WI38 (cell line): ENCODE data around the gene KMT5B.

Source experiments
- H3K4me3 ChIP-seq: 2 replicates; pipeline ENCODE4 v1.5.1; 2011; ENCODE audit warnings: low read depth, mild to moderate bottlenecking, control low read depth, low read length
- TF ChIP-seq, protein P1 (sequence below): IDR thresholded peaks from 2 replicates; pipeline ENCODE4 v1.5.1; 2012; ENCODE audit warnings: low read depth, mild to moderate bottlenecking, control low read depth, low read length

KMT5B gene

DNA sequence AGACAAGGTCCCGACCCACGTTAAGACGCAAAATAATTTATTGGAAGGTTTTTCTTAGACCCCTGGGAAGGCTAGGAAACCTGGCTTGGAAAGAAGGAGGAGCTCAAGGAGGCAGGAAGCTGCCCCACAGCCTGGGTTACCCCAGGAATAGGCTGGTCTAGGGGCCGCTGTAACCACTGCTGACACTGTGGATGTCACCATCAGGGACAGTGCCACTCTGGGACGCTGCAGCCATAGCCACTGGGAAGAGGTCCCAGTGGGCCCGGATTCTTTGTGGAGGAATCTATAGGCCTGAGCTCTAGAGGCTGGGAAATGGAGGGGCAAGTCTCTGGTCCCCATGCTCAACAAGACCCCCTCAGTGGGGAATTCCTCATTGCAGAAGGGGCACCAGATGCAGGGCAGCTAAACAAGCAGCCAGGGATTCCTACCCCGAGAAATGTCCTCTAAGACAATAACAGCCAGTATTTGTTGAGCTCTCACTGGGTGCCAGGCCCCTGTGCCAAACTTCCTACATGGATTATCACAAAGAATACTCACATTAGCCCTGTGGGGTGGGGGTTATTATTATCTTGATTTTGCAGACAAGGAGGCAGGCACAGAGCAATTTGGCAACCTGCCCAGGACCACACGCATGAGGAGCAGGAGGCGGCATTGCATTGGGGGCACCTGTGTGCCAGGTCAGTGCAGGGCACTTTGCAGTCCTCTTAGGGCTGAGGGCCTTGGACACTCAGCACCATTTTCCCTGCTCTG is 72.4 kb downstream of the KMT5B start:
- TF ChIP-seq, protein P1, sequence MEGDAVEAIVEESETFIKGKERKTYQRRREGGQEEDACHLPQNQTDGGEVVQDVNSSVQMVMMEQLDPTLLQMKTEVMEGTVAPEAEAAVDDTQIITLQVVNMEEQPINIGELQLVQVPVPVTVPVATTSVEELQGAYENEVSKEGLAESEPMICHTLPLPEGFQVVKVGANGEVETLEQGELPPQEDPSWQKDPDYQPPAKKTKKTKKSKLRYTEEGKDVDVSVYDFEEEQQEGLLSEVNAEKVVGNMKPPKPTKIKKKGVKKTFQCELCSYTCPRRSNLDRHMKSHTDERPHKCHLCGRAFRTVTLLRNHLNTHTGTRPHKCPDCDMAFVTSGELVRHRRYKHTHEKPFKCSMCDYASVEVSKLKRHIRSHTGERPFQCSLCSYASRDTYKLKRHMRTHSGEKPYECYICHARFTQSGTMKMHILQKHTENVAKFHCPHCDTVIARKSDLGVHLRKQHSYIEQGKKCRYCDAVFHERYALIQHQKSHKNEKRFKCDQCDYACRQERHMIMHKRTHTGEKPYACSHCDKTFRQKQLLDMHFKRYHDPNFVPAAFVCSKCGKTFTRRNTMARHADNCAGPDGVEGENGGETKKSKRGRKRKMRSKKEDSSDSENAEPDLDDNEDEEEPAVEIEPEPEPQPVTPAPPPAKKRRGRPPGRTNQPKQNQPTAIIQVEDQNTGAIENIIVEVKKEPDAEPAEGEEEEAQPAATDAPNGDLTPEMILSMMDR = no peak
- H3K4me3 ChIP-seq = no peak overlapping the region

DNA sequence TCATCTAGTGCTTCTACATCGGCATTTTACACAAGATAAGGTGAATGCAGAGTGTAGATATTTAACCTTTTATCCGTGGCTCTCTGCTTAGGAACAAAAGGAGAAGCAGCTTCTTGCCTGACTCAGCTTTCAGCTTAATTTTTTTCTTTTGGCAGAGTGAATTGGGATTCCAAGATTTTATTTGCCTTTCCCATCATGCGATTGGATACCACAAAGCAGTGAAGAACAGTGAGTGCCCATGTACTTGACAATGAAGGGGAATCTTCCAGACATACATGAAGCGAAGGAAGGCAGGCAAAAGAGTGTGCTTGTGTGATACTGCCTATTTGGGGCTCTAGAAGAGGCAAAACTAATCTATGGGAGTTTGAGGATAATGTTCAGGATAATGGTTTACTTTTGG is 74.9 kb downstream of the KMT5B start:
- TF ChIP-seq, protein P1 = no peak
- H3K4me3 ChIP-seq = no peak overlapping the region

DNA sequence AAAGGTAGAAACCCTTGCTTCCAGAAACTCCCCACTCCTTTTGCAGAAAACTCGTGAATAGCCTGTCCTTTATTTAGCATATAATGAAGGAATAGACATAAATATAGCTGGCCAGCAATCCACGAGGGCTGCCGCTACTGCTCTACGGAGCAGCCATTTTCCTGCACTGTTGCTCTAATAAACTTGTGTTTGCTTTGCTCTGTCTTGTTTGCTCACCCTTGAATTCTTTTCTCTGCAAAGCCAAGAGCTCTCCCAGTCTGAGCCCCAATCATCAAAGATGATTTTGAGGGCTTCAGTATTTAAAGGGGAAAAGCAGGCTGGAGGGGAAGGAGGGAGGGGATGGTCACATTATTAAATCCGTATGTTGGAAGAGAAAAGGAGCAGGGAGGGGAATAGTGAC is 75.3 kb downstream of the KMT5B start:
- no peak overlapping the region for H3K4me3 ChIP-seq
- TF ChIP-seq, protein P1 = no peak

DNA sequence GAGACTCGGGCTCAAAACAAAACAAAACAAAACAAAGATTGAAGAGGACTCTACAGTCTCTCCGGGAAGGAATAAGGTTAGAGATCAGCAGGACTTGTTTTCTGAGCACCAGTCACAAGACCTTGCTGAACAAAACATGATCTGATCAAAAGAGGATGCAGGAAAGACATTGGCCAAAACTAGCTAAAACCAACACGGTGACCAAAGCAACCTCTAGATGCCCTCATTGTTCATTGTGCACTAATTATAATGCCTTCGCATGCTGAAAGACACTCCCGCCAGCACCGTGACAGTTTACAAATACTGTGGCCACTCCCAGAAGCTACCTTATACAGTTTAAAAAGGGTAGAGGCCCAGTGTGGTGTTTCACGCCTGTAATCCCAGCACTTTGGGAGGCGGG is 76.2 kb downstream of the KMT5B start:
- no peak overlapping the region for H3K4me3 ChIP-seq
- TF ChIP-seq, protein P1 = no peak

DNA sequence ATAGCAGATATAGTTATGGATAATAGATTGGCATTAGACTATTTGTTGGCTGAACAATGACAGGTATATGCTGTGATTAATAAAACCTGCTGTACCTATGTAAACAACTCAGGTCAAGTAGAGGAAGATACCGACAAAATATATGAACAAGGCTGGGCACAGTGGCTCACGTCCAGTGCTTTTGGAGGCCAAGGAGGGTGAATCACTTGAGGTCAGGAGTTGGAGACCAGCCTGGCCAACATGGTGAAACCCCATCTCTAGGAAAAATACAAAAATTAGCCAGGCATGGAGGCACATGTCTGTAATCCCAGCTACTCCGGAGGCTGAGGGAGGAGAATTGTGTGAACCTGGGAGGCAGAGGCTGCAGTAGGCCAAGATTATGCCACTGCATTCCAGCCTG is 77.9 kb downstream of the KMT5B start:
- TF ChIP-seq, protein P1 = no peak
- H3K4me3 ChIP-seq = no peak overlapping the region

DNA sequence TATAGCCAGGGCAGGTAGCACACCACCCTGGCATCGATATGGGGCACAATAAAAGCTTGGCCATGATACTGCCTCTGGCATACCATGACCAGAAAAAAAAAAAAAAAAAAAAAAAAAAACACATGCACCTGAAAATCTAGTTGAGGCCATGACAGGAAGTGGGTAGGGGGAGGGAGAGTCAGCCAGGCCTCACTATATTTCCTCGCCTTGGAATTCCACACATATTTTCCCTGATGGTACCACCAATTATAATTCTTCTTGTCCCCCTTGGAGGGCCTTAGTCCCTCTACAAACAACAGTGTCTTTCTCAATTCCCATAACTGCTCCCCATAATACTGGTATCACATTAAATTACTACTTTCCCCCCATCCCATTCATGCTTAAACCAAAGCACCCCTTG is 79.3 kb downstream of the KMT5B start:
- H3K4me3 ChIP-seq = no peak overlapping the region
- TF ChIP-seq, protein P1 = no peak

DNA sequence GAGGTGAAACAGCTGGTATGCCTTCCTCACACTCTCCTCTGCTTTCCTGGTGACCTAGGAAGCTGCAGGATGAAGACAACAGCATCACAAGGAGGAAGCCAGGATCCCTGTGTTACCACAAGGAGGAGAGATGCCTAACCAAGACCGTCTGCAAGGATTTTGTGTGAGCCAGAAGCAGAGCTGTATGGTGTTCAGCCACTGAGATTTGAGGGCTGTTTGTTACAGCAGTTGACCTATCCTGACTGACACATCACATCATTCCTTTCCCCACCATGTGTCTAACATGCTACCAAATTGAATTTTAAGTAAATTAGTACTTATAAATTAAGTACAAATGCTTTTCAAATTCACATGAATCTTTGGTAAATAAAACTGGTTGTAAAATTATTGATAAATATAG is 83.0 kb downstream of the KMT5B start:
- TF ChIP-seq, protein P1 = no peak
- H3K4me3 ChIP-seq = no peak overlapping the region
